Heart left ventricle (tissue), 13 donors: ENCODE results near the gene CABP4.

Experiments
- POLR2A ChIP-seq, 2 donors: fragments of 450-650 bp; IDR thresholded peaks; one replicate each; pipeline ENCODE4 v1.6.1; 2017; ENCODE audit warnings: antibody characterized with exemption in 2 of 2, mild to moderate bottlenecking in 2 of 2, moderate library complexity in 2 of 2
- TF ChIP-seq, protein P1 (sequence below), 12 donors: fragments of 200-600 bp; sonication (generic) in 4 of 12; IDR thresholded peaks; one replicate each; pipeline versions ENCODE4 v1.5.0 to v1.8.0; 2018 to 2022; ENCODE audit warnings: antibody characterized with exemption in 12 of 12, mild to moderate bottlenecking in 5 of 12
- donor health status: ischemic (EF 13 %, LVEDD 7.1; RV severe dilation, severe dysfunction).
- donor health status: DM: no; HTN: yes; CAD: no.
- donor health status: DM: no; HTN: no; CAD: no.
- donor health status: ischemic (EF 25% LVEDD 6.9; RV normal size, moderate dysfunction).
- donor health status: ischemic (EF 25% LVEDD 5.7; RV mildly dilated, moderate dysfunction).
- donor health status: ischemic (EF 35%, LVEDD 5.7; RV mildly dilated, moderate dysfunction).
- donor health status: nonischemic (EF 11% LVEDD 7.7; RV severe dilation, severe dysfunction).
- donor health status: DM: yes; HTN: yes; CAD: no.
- donor health status: PGD.
- donor health status: ischemic (EF 29% LVEDD 5.4; RV normal size, mild dysfunction).
- donor health status: nonischemic (EF 23%, LVEDD 6.1; RV moderate dilation, normal function).

DNA sequence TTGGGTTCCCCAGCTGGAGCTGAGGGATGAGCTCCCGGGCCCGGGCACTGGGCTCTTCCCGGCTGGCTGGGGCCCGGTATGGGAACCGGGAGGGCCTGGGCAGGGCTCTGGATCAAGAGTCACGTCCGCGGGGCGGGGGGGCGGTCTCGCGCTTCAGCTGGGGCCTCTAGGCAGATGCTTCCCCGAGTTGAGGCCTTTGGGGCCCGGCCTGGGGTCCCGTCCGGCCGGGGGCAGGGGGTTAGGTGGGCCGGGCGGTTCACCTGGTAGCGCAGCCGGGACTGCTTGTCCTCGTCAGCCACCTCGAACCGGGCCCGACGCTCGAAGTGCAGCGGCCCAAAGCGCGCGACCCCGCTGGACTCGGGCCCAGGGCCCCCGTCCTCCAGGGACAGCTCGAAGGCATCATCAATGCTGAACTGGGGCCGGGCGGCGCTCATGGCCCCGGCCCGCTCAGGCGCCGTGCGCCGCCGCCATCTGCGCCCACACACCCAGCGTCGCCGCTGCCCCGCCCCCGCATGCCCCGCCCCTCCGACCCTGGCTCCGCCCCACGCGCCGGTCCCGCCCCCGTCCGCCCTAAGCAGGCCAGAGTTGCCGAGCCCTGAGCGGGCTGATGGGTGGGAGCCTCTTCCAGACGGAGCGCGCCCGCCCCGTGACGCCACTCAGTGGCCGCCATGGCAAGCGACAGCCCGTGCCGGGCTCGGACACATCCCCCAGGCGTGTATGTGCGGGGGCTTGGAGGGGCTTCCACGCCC, 13.8 kb downstream of the CABP4 start, which contains the start of gene TMEM134:
- TF ChIP-seq, protein P1, sequence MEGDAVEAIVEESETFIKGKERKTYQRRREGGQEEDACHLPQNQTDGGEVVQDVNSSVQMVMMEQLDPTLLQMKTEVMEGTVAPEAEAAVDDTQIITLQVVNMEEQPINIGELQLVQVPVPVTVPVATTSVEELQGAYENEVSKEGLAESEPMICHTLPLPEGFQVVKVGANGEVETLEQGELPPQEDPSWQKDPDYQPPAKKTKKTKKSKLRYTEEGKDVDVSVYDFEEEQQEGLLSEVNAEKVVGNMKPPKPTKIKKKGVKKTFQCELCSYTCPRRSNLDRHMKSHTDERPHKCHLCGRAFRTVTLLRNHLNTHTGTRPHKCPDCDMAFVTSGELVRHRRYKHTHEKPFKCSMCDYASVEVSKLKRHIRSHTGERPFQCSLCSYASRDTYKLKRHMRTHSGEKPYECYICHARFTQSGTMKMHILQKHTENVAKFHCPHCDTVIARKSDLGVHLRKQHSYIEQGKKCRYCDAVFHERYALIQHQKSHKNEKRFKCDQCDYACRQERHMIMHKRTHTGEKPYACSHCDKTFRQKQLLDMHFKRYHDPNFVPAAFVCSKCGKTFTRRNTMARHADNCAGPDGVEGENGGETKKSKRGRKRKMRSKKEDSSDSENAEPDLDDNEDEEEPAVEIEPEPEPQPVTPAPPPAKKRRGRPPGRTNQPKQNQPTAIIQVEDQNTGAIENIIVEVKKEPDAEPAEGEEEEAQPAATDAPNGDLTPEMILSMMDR (IDR thresholded peaks at IDR 0.05), result peak; percentile 31 to 66 (median 45)
- TF ChIP-seq POLR2A (IDR thresholded peaks at IDR 0.05), result peak in 1 of 2 donors; percentile 80
